Retinal pigment epithelial cell (primary cell): ENCODE results near the gene MELTF.

Experiments used
- DNase-seq: peaks from one replicate; pipeline ENCODE4 v3.0.0-alpha.2; 2010; ENCODE audit warnings: low read depth
- H3K4me3 ChIP-seq: 2 replicates; pipeline ENCODE4 v1.5.1; 2011; ENCODE audit warnings: mild to moderate bottlenecking, low read length, control low read depth, moderate library complexity
- CTCF ChIP-seq: conservative IDR thresholded peaks from 2 replicates; pipeline ENCODE4 v1.5.1; 2011; ENCODE audit warnings: low read depth, low read length, control low read depth, inconsistent platforms

Gene MELTF

GRCh38 chr3:196996454-196997265, 33.0 kb downstream of the MELTF start:
- DNase-seq, result no peak
- no peak overlapping the region for H3K4me3 ChIP-seq
- TF ChIP-seq CTCF, result no peak

- TF ChIP-seq CTCF, result no peak
- H3K4me3 ChIP-seq, result no peak overlapping the region
- DNase-seq, result no peak
These were observed 33.8 kb downstream of the MELTF start for GRCh38 chr3:196995646-196996355.

GRCh38 chr3:196995027-196995426, 34.6 kb downstream of the MELTF start:
- H3K4me3 ChIP-seq, result no peak overlapping the region
- DNase-seq, result no peak
- no peak for TF ChIP-seq CTCF

GRCh38 chr3:196994056-196994455, 35.6 kb downstream of the MELTF start:
- no peak for DNase-seq
- H3K4me3 ChIP-seq, result no peak overlapping the region
- TF ChIP-seq CTCF, result no peak

- no peak for DNase-seq
- TF ChIP-seq CTCF, result no peak
- no peak overlapping the region for H3K4me3 ChIP-seq
These were observed 37.1 kb downstream of the MELTF start for GRCh38 chr3:196992461-196993065.

- no peak for DNase-seq
- no peak for TF ChIP-seq CTCF
- no peak overlapping the region for H3K4me3 ChIP-seq
These were observed 37.8 kb downstream of the MELTF start for GRCh38 chr3:196991581-196992460.
